Prostate gland (tissue), 2 donors: ENCODE measurements around the gene IGF2BP3. TPM values are rescaled to one million over a fixed set of nuclear protein-coding genes. Genes with fewer than 3 reads are reported as not detected.

Experiments
- DNase-seq: peaks from one replicate; pipeline ENCODE4 v3.0.0-alpha.2; 2019; ENCODE audit warnings: low spot score
- H3K27ac ChIP-seq, 2 donors: fragments of 200-600 bp; sonication (generic); 2 replicates each; pipeline ENCODE4 v1.5.1; 2017 to 2019
- H3K27me3 ChIP-seq: fragments of 200-600 bp; sonication (generic); replicated peaks from 2 replicates; pipeline ENCODE4 v1.5.1; 2019; ENCODE audit not compliant: insufficient read depth
- H3K36me3 ChIP-seq, 2 donors: fragments of 200-600 bp; sonication (generic); 1 replicate in 1 of 2; 2 replicates in 1 of 2; pipeline versions ENCODE4 v1.5.1 to v1.8.1; 2017 to 2019
- H3K4me1 ChIP-seq: fragments of 200-600 bp; sonication (generic); replicated peaks from 2 replicates; pipeline ENCODE4 v1.5.1; 2019
- H3K4me3 ChIP-seq, 2 donors: fragments of 200-600 bp; sonication (generic); 2 replicates each; pipeline ENCODE4 v1.5.1; 2017 to 2019
- H3K9me3 ChIP-seq: fragments of 200-600 bp; sonication (generic); 2 replicates; pipeline ENCODE4 v1.5.1; 2017
- CTCF ChIP-seq, 4 experiments: fragments of 200-600 bp in 2 of 4; fragments of 450-650 bp in 2 of 4; sonication (generic) in 2 of 4; IDR thresholded peaks; 1 replicate in 3 of 4; 2 replicates in 1 of 4; pipeline ENCODE4 v1.5.1; 2016 to 2019; ENCODE audit warnings: antibody characterized with exemption in 4 of 4, mild to moderate bottlenecking in 2 of 4, moderate library complexity in 2 of 4
- POLR2A ChIP-seq: fragments of 450-650 bp; IDR thresholded peaks from one replicate; pipeline ENCODE4 v1.6.1; 2016; ENCODE audit warnings: antibody characterized with exemption, mild to moderate bottlenecking
- POLR2AphosphoS5 ChIP-seq: sonication (generic); formaldehyde crosslinking; IDR thresholded peaks from one replicate; pipeline ENCODE4 v1.6.1; 2017; ENCODE audit warnings: antibody characterized with exemption
- WGBS: methylation state at CpG from one replicate; pipeline ENCODE4 v1.1.5; 2018; 5-methylcytosine and 5-hydroxymethylcytosine counted together
- intact Hi-C: fragments of 100-400 bp; cut with DNase I; formaldehyde crosslinking; loops from one replicate; pipeline ENCODE4 v1.14.2; 2022
- total RNA-seq, 2 donors: library from RNA; depleted of rRNA; stranded (reverse); fragments of >200 nt; gene quantifications; one replicate each; pipeline ENCODE4 v1.1.0, GENCODE V29; 2016

Gene IGF2BP3
- total RNA-seq, 2 donors from 2014 or later = 9.6 TPM; not detected in 1

- H3K4me3 ChIP-seq = peak within 1 kb of the TSS; percentile 76 to 79
- TF ChIP-seq POLR2AphosphoS5 = peak; percentile 97
- TF ChIP-seq CTCF (IDR thresholded peaks at IDR 0.05) = peak in 2 of 4 experiments; percentile 9 to 23
- TF ChIP-seq POLR2A = peak; percentile 85
- intact Hi-C loops = no loop called here
- H3K36me3 ChIP-seq = no peaks in the 10 kb centered on the region
- H3K9me3 ChIP-seq = no peaks in the 10 kb centered on the region
- H3K4me1 ChIP-seq = no peaks in the 10 kb centered on the region
- WGBS = under 1% methylated on average over 54 of the region's 59 CpGs
- DNase-seq = peak; percentile 96
- no peaks in the 10 kb centered on the region for H3K27me3 ChIP-seq
- peak within 1 kb of the TSS; percentile 63 to 66 for H3K27ac ChIP-seq
These were observed 171.2 kb downstream of the IGF2BP3 start, which contains the start of gene MALSU1 for GRCh38 chr7:23298885-23299769. Gene MALSU1 (plus strand): TSS chr7:23299339. CDS start chr7:23299353, 14 bp downstream.

GRCh38 chr7:23298141-23298881, 172.0 kb downstream of the IGF2BP3 start:
- peak overlapping the region; percentile 76 to 79 for H3K4me3 ChIP-seq
- H3K36me3 ChIP-seq = no peaks in the 10 kb centered on the region
- intact Hi-C loops = no loop called here
- no peaks in the 10 kb centered on the region for H3K9me3 ChIP-seq
- no peaks in the 10 kb centered on the region for H3K27me3 ChIP-seq
- no peak for TF ChIP-seq CTCF (IDR thresholded peaks at IDR 0.05)
- TF ChIP-seq POLR2A = no peak
- TF ChIP-seq POLR2AphosphoS5 = no peak
- WGBS = 77% methylated on average over 11 of the region's 11 CpGs
- H3K4me1 ChIP-seq = no peaks in the 10 kb centered on the region
- peak overlapping the region; percentile 63 to 66 for H3K27ac ChIP-seq
- DNase-seq = no peak

- H3K9me3 ChIP-seq = no peaks in the 10 kb centered on the region
- H3K27ac ChIP-seq = no peak overlapping the region
- no peaks in the 10 kb centered on the region for H3K27me3 ChIP-seq
- intact Hi-C loops = no loop called here
- H3K4me3 ChIP-seq = no peak overlapping the region
- no peak for TF ChIP-seq POLR2AphosphoS5
- no peak for TF ChIP-seq CTCF (IDR thresholded peaks at IDR 0.05)
- TF ChIP-seq POLR2A = no peak
- no peaks in the 10 kb centered on the region for H3K36me3 ChIP-seq
- H3K4me1 ChIP-seq = no peaks in the 10 kb centered on the region
- DNase-seq = no peak
These were observed 174.9 kb downstream of the IGF2BP3 start for GRCh38 chr7:23295401-23295697.

- DNase-seq = no peak
- no peaks in the 10 kb centered on the region for H3K27me3 ChIP-seq
- H3K4me3 ChIP-seq = no peak overlapping the region
- intact Hi-C loops = no loop called here
- no peaks in the 10 kb centered on the region for H3K4me1 ChIP-seq
- no peak overlapping the region for H3K27ac ChIP-seq
- no peaks in the 10 kb centered on the region for H3K36me3 ChIP-seq
- WGBS = 87% methylated on average over 6 of the region's 6 CpGs
- no peaks in the 10 kb centered on the region for H3K9me3 ChIP-seq
- no peak for TF ChIP-seq CTCF (IDR thresholded peaks at IDR 0.05)
- TF ChIP-seq POLR2AphosphoS5 = no peak
- TF ChIP-seq POLR2A = no peak
These were observed 175.5 kb downstream of the IGF2BP3 start for GRCh38 chr7:23294549-23295400.
